Stimulated activated CD8-positive, alpha-beta memory T cell treated with anti-CD3 and anti-CD28 coated beads, Interleukin-4, amount 100 ng/mL, for 24 hours (primary cell): Measurements from ENCODE around the gene LCA5L.
A peak's percentile ranks its signal among the peaks of the same experiment; 100 is the strongest.
"Not testable (repeated sequence)": the region's sequence is repeated elsewhere in the genome, so short reads cannot be mapped to it uniquely, and the experiment has no call there.

ENCODE experiments used
- DNase-seq: peaks from one replicate; pipeline ENCODE4 v3.0.0-alpha.2; 2020; ENCODE audit warnings: low read depth

Gene LCA5L

GRCh38 chr21:39387461-39388037 is 58.0 kb downstream of the LCA5L start:
- DNase-seq, result peak; percentile 88

- no peak for DNase-seq
These were observed 58.7 kb downstream of the LCA5L start for GRCh38 chr21:39386899-39387298.

DNA sequence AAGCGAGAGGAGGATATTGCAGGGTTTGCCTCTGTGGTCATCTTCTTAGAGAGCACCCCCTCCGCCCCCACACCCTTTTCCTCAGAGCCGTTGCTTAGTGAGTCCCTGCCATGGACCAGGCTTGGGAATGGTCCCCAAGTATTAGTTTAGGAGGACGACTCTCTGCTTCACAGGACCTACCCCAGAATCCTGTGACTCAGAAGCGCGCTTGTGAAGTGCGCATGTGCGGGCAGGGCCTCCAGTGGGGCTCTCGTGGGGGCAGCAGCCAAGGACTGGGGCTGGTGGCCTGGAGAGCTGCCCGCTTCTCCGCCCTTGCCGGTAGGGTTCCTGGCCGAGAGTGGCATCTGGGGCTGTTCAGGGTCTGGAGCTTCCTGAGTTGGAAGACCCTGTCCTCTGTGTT is 59.4 kb downstream of the LCA5L start:
- DNase-seq, result no peak

- DNase-seq, result peak; percentile 49
These were observed 60.1 kb downstream of the LCA5L start for GRCh38 chr21:39385299-39386145.

GRCh38 chr21:39384674-39385298 is 60.8 kb downstream of the LCA5L start:
- no peak for DNase-seq

DNA sequence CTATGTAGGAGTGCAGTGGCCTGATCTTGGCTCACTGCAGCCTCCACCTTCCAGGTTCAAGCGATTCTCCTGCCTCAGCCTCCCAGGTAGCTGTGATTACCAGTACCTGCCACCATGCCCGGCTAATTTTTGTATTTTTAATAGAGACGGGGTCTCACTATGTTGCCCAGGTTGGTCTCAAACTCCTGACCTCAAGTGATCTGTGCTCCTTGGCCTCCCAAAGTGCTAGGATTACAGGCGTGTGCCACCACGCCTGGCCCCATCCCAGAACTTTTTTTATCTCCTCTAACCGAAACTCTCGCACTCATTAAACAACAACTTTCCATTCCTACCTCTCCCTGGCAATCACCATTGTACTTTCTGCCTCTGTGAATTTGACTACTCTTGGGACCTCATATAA is 63.5 kb downstream of the LCA5L start:
- not testable (repeated sequence) for DNase-seq

DNA sequence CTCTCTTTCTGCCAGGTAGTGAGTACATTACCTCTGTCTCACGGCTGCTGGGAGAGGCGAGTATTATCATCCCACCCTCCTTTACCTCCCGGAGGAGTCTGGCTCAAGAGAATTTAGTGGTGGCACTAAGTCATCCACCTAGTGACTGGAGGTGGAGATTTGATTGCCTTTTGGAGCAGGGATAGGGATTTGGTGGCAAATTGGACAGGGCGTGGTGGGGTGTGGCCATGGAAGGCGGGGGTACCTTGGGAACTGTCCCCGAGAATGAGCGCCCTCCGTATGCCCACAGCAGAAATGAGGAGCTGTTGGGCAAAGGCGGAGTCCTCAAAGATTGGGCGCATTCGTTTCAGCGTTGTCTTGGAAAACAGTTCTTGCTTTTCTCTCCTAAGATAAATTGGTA is 64.6 kb downstream of the LCA5L start:
- DNase-seq, result no peak

DNA sequence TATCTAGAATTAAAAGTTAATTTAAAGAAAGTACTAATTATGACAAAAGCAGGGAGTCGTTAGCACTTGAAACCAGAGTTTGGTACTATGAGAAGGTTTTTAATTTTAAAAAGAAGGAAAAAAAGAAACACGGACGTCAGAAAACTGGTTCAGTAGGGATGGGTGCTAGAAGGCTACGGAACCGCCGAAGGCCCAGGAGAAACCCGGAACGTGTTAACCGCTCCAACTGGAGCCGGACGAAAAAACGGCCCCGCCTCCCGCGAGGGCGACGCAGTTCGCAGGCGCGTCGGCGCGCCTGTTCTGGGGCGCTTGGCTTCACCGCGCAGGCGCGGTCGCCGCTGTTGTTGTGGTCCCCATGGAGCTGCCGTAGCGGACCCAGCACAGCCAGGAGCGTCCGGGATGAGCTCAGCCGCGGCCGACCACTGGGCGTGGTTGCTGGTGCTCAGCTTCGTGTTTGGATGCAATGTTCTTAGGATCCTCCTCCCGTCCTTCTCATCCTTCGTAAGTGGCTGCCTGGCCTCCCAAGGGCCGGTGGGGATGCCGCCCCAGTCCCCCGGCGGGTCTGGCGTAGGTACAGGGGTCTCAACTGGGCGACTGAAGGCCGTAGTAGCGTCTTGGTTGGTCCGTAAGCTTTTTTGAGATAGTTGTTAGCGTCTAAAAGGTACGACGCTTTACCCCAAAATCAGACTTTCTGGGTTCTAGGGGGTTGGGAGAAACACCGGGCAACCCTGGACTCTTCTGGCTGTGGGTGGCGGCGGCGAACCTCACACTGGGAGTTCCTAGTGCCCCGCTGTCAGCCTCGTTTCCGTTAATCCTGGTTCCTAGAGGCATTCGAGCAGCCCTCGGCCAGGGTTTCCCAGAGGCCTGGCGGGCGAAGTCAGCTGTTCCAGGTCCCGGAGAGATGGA is 65.3 kb downstream of the LCA5L start:
- peak; percentile 85 for DNase-seq

DNA sequence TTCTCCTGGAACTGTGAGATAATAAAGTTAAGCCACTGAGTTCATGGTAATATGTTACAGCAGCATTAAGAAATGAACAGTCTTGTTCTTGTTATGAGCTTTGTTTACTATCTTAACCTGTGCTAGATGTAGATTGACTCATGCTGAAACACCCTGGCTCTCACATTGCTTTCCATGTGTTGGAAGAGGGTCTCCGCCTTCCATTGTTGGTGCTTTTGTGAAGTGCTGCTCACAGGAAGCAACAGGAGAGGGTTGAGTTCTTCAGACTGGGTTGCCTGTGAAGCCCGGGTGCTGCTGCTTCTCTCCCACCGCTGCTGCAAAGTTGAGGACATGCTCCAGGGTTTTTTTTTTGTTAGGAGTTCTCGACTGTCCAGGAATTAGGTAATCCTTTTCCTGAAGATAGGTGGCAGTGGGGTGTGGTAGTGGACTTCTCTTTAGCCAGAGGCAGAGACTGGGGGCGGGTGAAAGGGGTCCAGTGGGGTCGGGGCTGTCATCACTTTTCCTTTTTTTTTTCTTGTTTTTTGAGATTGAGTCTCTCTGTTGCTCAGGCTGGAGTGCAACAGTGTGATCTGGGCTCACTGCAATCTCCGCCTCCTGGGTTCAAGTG is 68.0 kb downstream of the LCA5L start:
- no peak for DNase-seq

DNA sequence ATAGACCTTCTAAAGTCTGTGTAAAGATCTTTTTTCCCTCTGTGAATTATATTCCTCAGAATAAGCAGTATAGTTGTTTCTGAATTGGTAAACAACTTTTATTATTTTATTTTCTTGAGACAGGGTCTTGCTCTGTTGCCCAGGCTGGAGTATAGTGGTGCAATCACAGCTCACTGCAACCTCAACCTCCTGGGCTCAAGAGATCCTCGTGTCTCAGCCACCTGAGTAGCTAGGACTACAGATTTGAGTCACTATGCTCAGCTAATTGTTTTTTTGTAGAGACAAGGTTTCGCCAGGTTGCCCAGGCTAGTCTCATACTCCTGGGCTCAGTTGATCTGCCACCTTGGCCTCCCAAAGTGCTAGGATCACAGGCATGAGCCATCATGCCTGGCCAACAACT is 70.1 kb downstream of the LCA5L start:
- DNase-seq, result no peak

GRCh38 chr21:39374046-39374445 is 71.5 kb downstream of the LCA5L start:
- no peak for DNase-seq

GRCh38 chr21:39373634-39374033 is 71.9 kb downstream of the LCA5L start:
- no peak for DNase-seq

DNA sequence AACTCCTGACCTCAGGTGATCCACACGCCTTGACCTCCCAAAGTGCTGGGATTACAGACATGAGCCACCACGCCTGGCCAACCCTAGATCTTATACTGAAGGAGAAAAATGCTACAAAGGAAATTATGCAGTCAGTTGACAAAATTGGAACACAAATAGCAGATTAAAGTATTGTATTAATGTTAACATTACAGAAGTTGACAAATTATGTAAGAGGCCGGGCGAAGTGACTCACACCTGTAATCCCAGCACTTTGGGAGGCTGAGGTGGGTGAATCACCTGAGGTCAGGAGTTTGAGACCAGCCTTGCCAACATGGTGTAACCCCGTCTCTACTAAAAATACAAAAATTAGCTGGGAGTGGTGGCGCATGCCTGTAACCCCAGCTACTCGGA is 75.7 kb downstream of the LCA5L start:
- not testable (repeated sequence) for DNase-seq

DNA sequence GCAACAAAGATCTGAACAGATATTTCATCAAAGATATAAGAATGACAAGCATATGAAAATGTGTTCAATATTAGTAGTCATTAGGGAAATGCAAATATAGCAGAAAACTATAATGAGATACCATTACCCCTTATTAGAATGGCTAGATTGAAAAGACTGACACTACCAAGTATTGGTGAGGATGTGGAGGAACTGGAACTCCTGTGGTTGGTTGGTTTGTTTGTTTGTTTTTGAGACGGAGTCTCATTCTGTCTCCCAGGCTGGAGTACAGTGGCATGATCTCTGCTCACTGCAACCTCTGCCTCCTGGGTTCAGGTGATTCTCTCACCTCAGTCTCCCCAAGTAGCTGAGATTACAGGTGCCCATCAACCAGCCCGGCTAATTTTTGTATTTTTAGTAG is 77.8 kb downstream of the LCA5L start:
- DNase-seq, result no peak

GRCh38 chr21:39366563-39366962 is 79.0 kb downstream of the LCA5L start:
- no peak for DNase-seq

DNA sequence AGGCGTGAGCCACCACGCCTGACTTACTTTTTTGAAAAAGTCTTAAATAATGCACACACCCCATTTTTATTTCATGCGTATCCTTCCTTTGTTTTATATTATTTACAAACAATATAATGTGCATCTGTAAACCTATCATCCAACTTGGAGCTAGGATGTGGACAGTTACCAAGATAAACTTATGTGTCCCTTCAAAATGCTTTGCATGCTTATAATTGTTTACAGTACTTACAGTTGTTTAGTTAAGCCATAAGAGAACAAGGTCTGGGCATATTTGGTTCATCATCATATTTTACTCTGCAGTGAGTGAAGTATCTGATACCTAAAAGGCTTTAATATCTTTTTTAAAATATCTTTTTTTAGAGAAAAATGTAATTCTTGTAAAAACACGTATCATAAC is 80.6 kb downstream of the LCA5L start:
- no peak for DNase-seq

DNA sequence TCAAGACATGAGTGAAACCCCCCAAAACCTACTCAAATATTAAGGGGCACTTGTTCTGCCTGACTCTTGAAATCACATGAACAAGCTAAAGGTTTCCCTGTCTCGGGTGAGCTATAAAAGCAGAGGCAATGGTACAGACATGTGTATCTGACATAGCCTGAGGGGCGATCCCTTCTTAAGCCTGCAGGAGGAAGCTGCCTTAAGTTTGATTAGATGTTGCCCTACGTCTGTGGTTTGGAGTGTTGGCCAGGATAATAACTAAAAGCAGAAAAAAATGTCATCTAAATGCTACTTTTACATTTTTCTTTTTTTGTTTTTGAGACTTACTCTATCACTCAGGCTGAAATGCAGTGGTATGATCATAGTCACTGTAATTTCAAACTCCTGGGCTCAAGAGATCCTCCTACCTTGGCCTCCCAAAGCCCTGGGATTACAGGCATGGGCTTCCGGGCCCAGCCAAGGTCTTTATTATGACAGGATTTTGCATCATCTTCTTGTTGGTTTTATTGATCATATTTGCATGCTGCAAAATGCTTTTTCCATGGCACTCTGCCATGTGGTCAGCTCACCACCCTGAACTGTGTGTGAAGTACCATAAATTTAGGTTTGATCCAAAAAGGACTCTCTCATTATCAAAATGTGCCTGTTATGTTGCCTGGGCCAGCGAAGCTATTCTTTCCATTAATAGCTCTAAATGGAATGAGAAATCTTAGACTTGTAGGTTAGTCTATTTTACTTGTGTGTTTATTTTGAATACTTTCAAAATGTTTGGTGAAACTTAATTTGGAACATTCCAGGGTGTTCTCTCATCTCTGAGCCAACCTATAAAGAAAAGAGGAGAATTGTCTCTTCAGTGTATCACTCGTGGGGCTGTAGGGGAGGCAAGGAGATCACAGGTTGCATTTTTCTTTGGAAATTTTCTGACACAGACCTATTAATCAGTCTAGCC is 81.7 kb downstream of the LCA5L start:
- no peak for DNase-seq

- DNase-seq, result no peak
These were observed 82.8 kb downstream of the LCA5L start for GRCh38 chr21:39362733-39363132.

GRCh38 chr21:39359382-39359781 is 86.2 kb downstream of the LCA5L start:
- DNase-seq, result no peak
